Heart right ventricle (tissue), 16 donors: ENCODE results near the gene ZNF780B. TPM values are rescaled to one million over a fixed set of nuclear protein-coding genes. Genes with fewer than 3 reads are reported as not detected.
A peak's percentile ranks its signal among the peaks of the same experiment; 100 is the strongest.

Experiments
- ATAC-seq, 8 donors: fragments of 200-7000 bp; cut with Tn5 transposase; one replicate each; pipeline ENCODE4 v1.9.1; 2020; ENCODE audit warnings: mild to moderate bottlenecking in 8 of 8, moderate library complexity in 8 of 8, moderate number of reproducible peaks in 1 of 8
- DNase-seq, 2 donors: peaks; one replicate each; pipeline ENCODE4 v3.0.0-alpha.2; 2020
- H3K27ac ChIP-seq, 10 donors: fragments of 200-600 bp; sonication (generic) in 2 of 10; one replicate each; pipeline versions ENCODE4 v1.5.0 to v1.8.0; 2020 to 2022; ENCODE audit warnings: mild to moderate bottlenecking in 3 of 10
- H3K27me3 ChIP-seq, 7 donors: fragments of 200-600 bp; one replicate each; pipeline ENCODE4 v1.8.0; 2021 to 2022; ENCODE audit warnings: mild to moderate bottlenecking in 2 of 7
- H3K36me3 ChIP-seq, 9 donors: fragments of 200-600 bp; sonication (generic) in 1 of 9; one replicate each; pipeline versions ENCODE4 v1.5.0 to v1.8.0; 2020 to 2022; ENCODE audit warnings: mild to moderate bottlenecking in 2 of 9
- H3K4me1 ChIP-seq, 9 donors: fragments of 200-600 bp; sonication (generic) in 1 of 9; one replicate each; pipeline versions ENCODE4 v1.5.0 to v1.8.0; 2020 to 2022; ENCODE audit warnings: mild to moderate bottlenecking in 4 of 9
- H3K4me3 ChIP-seq, 10 donors: fragments of 200-600 bp; sonication (generic) in 2 of 10; one replicate each; pipeline versions ENCODE4 v1.5.0 to v1.8.0; 2020 to 2022; ENCODE audit warnings: mild to moderate bottlenecking in 7 of 10, moderate library complexity in 2 of 10
- H3K9me3 ChIP-seq, 11 donors: fragments of 200-600 bp in 10 of 11; sonication (generic) in 2 of 11; one replicate each; pipeline versions ENCODE4 v1.5.0 to v1.8.0; 2013 to 2022; ENCODE audit warnings: mild to moderate bottlenecking in 2 of 11, control low read depth in 1 of 11, moderate library complexity in 1 of 11
- WGBS, 2 donors: extraction: QIAGEN DNeasy Blood & Tissue Kit; methylation state at CpG; one replicate each; pipeline ENCODE4 v1.1.7; 2013; ENCODE audit warnings: inconsistent platforms in 1 of 2; 5-methylcytosine and 5-hydroxymethylcytosine counted together
- intact Hi-C, 10 donors: fragments of 100-400 bp; cut with DNase I; formaldehyde crosslinking; loops; one replicate each; pipeline versions ENCODE4 v1.11.1 to v1.14.2; 2022
- polyA plus RNA-seq, 2 donors: library from polyadenylated mRNA; stranded (reverse); fragments of 200-250 nt; gene quantifications; one replicate each; pipeline ENCODE4 v1.2.3, GENCODE V29; 2013
- total RNA-seq, 10 donors: library from RNA; stranded (reverse); fragmentation: NEBNext Ultra II Directional in 3 of 10; extraction: Animal tissue kit (Norgen Biotek cat#: 25700) in 3 of 10; gene quantifications; one replicate each; pipeline versions ENCODE4 v1.2.1 to v1.2.4, GENCODE V29; 2021 to 2023
- TF ChIP-seq, protein P1 (sequence below), 9 donors: fragments of 200-600 bp; sonication (generic) in 2 of 9; IDR thresholded peaks; one replicate each; pipeline versions ENCODE4 v1.5.0 to v1.8.0; 2021 to 2022; ENCODE audit warnings: antibody characterized with exemption in 9 of 9, mild to moderate bottlenecking in 5 of 9, moderate library complexity in 1 of 9
- donor health status: Arrhythmogenic right ventricular cardiomyopathy.
- donor health status: ischemic (EF 13 %, LVEDD 7.1; RV severe dilation, severe dysfunction).
- donor health status: healthy with polysubstance abuse.
- donor health status: DM: no; HTN: yes; CAD: no.
- donor health status: DM: no; HTN: no; CAD: no.
- donor health status: ischemic (EF 25% LVEDD 6.9; RV normal size, moderate dysfunction).
- donor health status: ischemic (EF 25% LVEDD 5.7; RV mildly dilated, moderate dysfunction).
- donor health status: healthy.
- donor health status: DM: yes; HTN: yes; CAD: no.
- donor health status: Ischemic cardiomyopathy.
- donor health status: ischemic (EF 35%, LVEDD 5.7; RV mildly dilated, moderate dysfunction).
- donor health status: nonischemic (EF 11% LVEDD 7.7; RV severe dilation, severe dysfunction).
- donor health status: DM: yes; HTN: yes; CAD: no.
- donor health status: PGD.
- donor health status: ischemic (EF 29% LVEDD 5.4; RV normal size, mild dysfunction).
- donor health status: nonischemic (EF 23%, LVEDD 6.1; RV moderate dilation, normal function).

ZNF780B gene
- total and polyA plus RNA-seq, 12 donors, result 3.1 to 29.7 (median 24.5) TPM

DNA sequence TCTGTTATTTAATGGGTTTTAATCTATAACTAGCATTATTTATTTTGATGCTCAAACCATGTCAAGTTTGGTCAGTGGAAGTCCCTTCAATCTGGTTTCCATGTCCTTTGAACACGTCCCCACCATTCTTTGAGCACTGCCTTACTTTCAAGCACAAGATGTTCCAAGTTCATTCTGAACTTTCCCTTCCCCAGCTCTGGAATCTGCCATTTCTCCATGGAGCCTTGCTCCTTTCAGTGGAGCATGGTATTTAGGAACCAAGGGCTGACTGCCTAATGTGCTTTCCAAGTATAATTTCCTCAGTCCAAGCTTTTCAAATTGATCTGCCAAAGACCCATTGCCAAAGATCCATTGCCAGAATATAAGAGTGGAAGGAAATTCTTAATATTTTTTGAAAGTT is 60.2 kb downstream of the ZNF780B start:
- WGBS, 2 donors, result 77 to 79% methylated on average over 1 of the region's 1 CpG
- no peak for DNase-seq
- no peaks in the 10 kb centered on the region for H3K27me3 ChIP-seq
- intact Hi-C loops, result loop anchor here in 5 of 10 donors (2.0 kb wide), 2 partner anchors 23 to 25 kb away; partner anchors contain the start of gene PSMC4 (in 3 of the 5)
- peak overlapping the region in 8 of 10 donors; percentile 64 to 83 (median 70) for H3K4me3 ChIP-seq
- H3K9me3 ChIP-seq, result peaks cover 0 to 12% (median 0%) of the 10 kb centered on the region in 11 donors
- H3K27ac ChIP-seq, result peak overlapping the region in 3 of 10 donors; percentile 90 to 94 (median 92)
- ATAC-seq, result no peak
- peaks cover 0 to 24% (median 18%) of the 10 kb centered on the region in 9 donors for H3K4me1 ChIP-seq
- TF ChIP-seq, protein P1, sequence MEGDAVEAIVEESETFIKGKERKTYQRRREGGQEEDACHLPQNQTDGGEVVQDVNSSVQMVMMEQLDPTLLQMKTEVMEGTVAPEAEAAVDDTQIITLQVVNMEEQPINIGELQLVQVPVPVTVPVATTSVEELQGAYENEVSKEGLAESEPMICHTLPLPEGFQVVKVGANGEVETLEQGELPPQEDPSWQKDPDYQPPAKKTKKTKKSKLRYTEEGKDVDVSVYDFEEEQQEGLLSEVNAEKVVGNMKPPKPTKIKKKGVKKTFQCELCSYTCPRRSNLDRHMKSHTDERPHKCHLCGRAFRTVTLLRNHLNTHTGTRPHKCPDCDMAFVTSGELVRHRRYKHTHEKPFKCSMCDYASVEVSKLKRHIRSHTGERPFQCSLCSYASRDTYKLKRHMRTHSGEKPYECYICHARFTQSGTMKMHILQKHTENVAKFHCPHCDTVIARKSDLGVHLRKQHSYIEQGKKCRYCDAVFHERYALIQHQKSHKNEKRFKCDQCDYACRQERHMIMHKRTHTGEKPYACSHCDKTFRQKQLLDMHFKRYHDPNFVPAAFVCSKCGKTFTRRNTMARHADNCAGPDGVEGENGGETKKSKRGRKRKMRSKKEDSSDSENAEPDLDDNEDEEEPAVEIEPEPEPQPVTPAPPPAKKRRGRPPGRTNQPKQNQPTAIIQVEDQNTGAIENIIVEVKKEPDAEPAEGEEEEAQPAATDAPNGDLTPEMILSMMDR (IDR thresholded peaks at IDR 0.05), result no peak
- H3K36me3 ChIP-seq, result peaks cover 0 to 28% (median 0%) of the 10 kb centered on the region in 9 donors

DNA sequence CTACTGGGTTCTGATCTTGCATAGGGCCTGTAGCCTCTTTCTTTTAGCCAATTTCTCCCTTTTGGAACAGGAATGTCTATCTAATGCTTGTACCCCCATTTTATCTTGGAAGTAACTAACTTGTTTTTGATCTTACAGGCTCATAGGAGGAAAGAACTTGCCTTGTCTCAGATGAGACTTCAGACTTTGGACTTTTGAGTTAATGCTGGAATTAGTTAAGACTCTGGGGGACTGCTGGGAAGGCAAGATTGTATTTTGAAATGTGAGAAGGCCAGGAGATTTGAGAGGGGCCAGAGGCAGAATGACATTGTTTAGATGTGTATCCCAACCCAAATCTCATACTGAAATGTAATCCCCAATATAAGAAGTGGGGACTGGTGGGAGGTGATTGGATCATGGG is 61.7 kb downstream of the ZNF780B start:
- Histone ChIP-seq H3K4me1 (peaks cover 0 to 24% (median 18%) of the 10 kb centered on the region in 9 donors), H3K9me3 (peaks cover 0 to 12% (median 0%) of the 10 kb centered on the region in 11 donors), H3K27ac (no peak overlapping the region), H3K36me3 (peaks cover 0 to 15% (median 0%) of the 10 kb centered on the region in 9 donors), H3K4me3 (no peak overlapping the region), H3K27me3 (no peaks in the 10 kb centered on the region)
- DNase-seq (no peak), ATAC-seq (no peak)
- intact Hi-C loops, result loop anchor here in 1 of 10 donors (2.0 kb wide), 1 partner anchor 22 kb away; no protein-coding TSS in a partner anchor
- TF ChIP-seq, protein P1 (IDR thresholded peaks at IDR 0.05), result no peak

DNA sequence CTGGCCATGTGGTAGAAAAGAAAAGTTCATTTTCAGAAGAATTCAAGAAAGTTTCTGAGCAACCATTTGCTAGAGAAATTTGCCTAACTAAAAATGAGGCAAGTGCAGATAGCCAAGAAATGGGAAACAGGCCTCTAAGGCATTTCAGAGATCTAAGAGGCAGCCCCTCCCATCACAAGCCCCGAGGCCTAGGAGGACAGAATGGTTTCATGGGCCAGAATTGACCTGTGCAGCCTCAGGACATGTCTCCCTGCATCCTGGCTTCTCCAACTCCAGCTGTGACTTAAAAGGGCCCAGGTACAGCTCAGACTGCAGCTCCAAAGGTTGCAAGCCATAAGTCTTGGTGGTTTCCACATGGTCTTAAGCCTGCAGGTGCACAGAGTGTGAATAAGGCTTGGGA is 62.4 kb downstream of the ZNF780B start:
- TF ChIP-seq, protein P1 (IDR thresholded peaks at IDR 0.05), result no peak
- intact Hi-C loops, result loop anchor here in 1 of 10 donors (2.0 kb wide), 1 partner anchor 21 kb away; no protein-coding TSS in a partner anchor
- Histone ChIP-seq H3K4me3 (no peak overlapping the region), H3K4me1 (peaks cover 0 to 24% (median 18%) of the 10 kb centered on the region in 9 donors), H3K27me3 (no peaks in the 10 kb centered on the region), H3K9me3 (peaks cover 0 to 12% (median 0%) of the 10 kb centered on the region in 11 donors), H3K27ac (no peak overlapping the region), H3K36me3 (peaks cover 0 to 7% (median 0%) of the 10 kb centered on the region in 9 donors)
- no peak for ATAC-seq
- WGBS, 2 donors, result 95 to 100% methylated on average over 1 of the region's 1 CpG
- DNase-seq, result no peak

DNA sequence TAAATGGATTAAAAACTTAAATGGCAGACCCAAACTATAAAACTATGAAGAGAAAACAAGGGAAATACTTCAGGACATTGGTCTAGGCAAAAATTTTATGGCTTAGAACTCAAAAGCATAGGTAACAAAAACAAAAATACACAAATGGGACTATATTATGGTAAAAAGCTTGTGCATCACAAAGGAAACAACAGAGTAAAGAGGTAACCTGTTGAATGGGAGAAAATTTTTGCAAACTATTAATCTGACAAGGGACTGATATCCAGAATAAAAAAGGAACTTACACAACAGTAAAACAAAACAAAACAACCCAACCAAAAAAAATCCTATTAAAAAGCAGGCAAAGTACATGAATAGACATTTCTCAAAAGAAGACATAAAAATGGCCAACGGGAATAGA is 68.4 kb downstream of the ZNF780B start:
- Histone ChIP-seq H3K4me1 (peaks cover 0 to 11% (median 5%) of the 10 kb centered on the region in 9 donors), H3K4me3 (no peak overlapping the region), H3K27ac (no peak overlapping the region), H3K36me3 (peaks cover 0 to 18% (median 9%) of the 10 kb centered on the region in 9 donors), H3K27me3 (no peaks in the 10 kb centered on the region), H3K9me3 (peaks cover 0 to 55% (median 19%) of the 10 kb centered on the region in 11 donors)
- TF ChIP-seq, protein P1 (IDR thresholded peaks at IDR 0.05), result no peak
- ATAC-seq (no peak), DNase-seq (no peak)
- WGBS, 2 donors, result 90 to 91% methylated on average over 1 of the region's 1 CpG
- intact Hi-C loops, result no loop called here
